Liver (tissue), 3 donors: ENCODE results near the gene LHFPL6.

Experiments
- EGR1 ChIP-seq, 2 donors: IDR thresholded peaks; 2 replicates each; pipeline ENCODE4 v1.6.1; 2016 to 2018; ENCODE audit warnings: antibody characterized with exemption in 2 of 2, low read depth in 2 of 2
- GABPA ChIP-seq, 2 donors: IDR thresholded peaks in 1 of 2; conservative IDR thresholded peaks in 1 of 2; 2 replicates each; pipeline ENCODE4 v1.6.1; 2016; ENCODE audit warnings: antibody characterized with exemption in 2 of 2, mild to moderate bottlenecking in 1 of 2, moderate library complexity in 1 of 2
- HNF4G ChIP-seq: IDR thresholded peaks from 2 replicates; pipeline ENCODE4 v1.6.1; 2016; ENCODE audit warnings: antibody characterized with exemption
- NR2F2 ChIP-seq: IDR thresholded peaks from 2 replicates; pipeline ENCODE4 v1.6.1; 2016; ENCODE audit warnings: antibody characterized with exemption
- RAD21 ChIP-seq, 2 donors: IDR thresholded peaks; 2 replicates each; pipeline ENCODE4 v1.6.1; 2016; ENCODE audit warnings: antibody characterized with exemption in 2 of 2, mild to moderate bottlenecking in 2 of 2
- SP1 ChIP-seq: IDR thresholded peaks from 2 replicates; pipeline ENCODE4 v1.6.1; 2018; ENCODE audit warnings: antibody characterized with exemption, mild to moderate bottlenecking
- TAF1 ChIP-seq: conservative IDR thresholded peaks from 2 replicates; pipeline ENCODE4 v1.6.1; 2016; ENCODE audit warnings: antibody characterized with exemption, mild to moderate bottlenecking
- YY1 ChIP-seq: IDR thresholded peaks from 2 replicates; pipeline ENCODE4 v1.6.1; 2016; ENCODE audit warnings: antibody characterized with exemption, mild to moderate bottlenecking
- TF ChIP-seq, protein P1 (sequence below): fragments of 150-350 bp; IDR thresholded peaks from 2 replicates; pipeline ENCODE4 v1.5.1; 2017; ENCODE audit warnings: improper control_type of control experiment, low read depth, low read length; ENCODE audit not compliant: missing input control
- TF ChIP-seq, protein P2 (sequence below): IDR thresholded peaks from 2 replicates; pipeline ENCODE4 v1.6.1; 2016; ENCODE audit warnings: antibody characterized with exemption
- TF ChIP-seq, protein P3 (sequence below): IDR thresholded peaks from 2 replicates; pipeline ENCODE4 v1.6.1; 2016; ENCODE audit warnings: antibody characterized with exemption
- TF ChIP-seq, protein P4 (sequence below): IDR thresholded peaks from 2 replicates; pipeline ENCODE4 v1.6.1; 2016; ENCODE audit warnings: antibody characterized with exemption
- TF ChIP-seq, protein P5 (sequence below): IDR thresholded peaks from 2 replicates; pipeline ENCODE4 v1.6.1; 2016; ENCODE audit warnings: antibody characterized with exemption, mild to moderate bottlenecking
- donor health status: healthy.
- donor health status: healthy.

DNA sequence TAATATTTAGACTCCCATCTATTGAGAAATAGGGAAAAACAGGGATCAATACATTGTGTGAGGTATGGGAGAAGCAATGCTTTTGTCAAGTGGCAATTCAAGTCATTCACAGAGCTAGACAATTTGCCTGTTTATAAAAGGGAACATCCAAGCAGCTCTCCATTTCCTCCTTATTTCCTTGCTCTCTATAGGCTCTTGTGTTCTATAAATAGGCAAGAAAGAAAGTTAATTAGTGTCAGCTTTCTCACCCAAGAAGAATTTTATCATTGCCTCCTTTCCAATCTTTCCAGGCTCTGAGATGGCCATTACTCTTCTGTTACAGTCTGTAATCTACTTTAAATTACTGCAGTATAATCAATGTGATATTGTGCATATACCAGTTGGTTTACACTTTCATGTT, 199.9 kb downstream of the LHFPL6 start:
- no peak for TF ChIP-seq TAF1
- TF ChIP-seq, protein P1, sequence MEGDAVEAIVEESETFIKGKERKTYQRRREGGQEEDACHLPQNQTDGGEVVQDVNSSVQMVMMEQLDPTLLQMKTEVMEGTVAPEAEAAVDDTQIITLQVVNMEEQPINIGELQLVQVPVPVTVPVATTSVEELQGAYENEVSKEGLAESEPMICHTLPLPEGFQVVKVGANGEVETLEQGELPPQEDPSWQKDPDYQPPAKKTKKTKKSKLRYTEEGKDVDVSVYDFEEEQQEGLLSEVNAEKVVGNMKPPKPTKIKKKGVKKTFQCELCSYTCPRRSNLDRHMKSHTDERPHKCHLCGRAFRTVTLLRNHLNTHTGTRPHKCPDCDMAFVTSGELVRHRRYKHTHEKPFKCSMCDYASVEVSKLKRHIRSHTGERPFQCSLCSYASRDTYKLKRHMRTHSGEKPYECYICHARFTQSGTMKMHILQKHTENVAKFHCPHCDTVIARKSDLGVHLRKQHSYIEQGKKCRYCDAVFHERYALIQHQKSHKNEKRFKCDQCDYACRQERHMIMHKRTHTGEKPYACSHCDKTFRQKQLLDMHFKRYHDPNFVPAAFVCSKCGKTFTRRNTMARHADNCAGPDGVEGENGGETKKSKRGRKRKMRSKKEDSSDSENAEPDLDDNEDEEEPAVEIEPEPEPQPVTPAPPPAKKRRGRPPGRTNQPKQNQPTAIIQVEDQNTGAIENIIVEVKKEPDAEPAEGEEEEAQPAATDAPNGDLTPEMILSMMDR = no peak
- TF ChIP-seq GABPA (IDR thresholded peaks at IDR 0.05 in 1 of 2, conservative IDR thresholded peaks at IDR 0.05 in 1 of 2) = no peak
- TF ChIP-seq RAD21 (IDR thresholded peaks at IDR 0.05) = no peak
- TF ChIP-seq, protein P2, sequence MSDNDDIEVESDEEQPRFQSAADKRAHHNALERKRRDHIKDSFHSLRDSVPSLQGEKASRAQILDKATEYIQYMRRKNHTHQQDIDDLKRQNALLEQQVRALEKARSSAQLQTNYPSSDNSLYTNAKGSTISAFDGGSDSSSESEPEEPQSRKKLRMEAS = no peak
- TF ChIP-seq, protein P3, sequence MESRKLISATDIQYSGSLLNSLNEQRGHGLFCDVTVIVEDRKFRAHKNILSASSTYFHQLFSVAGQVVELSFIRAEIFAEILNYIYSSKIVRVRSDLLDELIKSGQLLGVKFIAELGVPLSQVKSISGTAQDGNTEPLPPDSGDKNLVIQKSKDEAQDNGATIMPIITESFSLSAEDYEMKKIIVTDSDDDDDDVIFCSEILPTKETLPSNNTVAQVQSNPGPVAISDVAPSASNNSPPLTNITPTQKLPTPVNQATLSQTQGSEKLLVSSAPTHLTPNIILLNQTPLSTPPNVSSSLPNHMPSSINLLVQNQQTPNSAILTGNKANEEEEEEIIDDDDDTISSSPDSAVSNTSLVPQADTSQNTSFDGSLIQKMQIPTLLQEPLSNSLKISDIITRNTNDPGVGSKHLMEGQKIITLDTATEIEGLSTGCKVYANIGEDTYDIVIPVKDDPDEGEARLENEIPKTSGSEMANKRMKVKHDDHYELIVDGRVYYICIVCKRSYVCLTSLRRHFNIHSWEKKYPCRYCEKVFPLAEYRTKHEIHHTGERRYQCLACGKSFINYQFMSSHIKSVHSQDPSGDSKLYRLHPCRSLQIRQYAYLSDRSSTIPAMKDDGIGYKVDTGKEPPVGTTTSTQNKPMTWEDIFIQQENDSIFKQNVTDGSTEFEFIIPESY = no peak
- TF ChIP-seq SP1 = no peak
- no peak for TF ChIP-seq YY1
- TF ChIP-seq HNF4G = no peak
- TF ChIP-seq, protein P4, sequence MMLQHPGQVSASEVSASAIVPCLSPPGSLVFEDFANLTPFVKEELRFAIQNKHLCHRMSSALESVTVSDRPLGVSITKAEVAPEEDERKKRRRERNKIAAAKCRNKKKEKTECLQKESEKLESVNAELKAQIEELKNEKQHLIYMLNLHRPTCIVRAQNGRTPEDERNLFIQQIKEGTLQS = no peak
- no peak for TF ChIP-seq NR2F2
- TF ChIP-seq, protein P5, sequence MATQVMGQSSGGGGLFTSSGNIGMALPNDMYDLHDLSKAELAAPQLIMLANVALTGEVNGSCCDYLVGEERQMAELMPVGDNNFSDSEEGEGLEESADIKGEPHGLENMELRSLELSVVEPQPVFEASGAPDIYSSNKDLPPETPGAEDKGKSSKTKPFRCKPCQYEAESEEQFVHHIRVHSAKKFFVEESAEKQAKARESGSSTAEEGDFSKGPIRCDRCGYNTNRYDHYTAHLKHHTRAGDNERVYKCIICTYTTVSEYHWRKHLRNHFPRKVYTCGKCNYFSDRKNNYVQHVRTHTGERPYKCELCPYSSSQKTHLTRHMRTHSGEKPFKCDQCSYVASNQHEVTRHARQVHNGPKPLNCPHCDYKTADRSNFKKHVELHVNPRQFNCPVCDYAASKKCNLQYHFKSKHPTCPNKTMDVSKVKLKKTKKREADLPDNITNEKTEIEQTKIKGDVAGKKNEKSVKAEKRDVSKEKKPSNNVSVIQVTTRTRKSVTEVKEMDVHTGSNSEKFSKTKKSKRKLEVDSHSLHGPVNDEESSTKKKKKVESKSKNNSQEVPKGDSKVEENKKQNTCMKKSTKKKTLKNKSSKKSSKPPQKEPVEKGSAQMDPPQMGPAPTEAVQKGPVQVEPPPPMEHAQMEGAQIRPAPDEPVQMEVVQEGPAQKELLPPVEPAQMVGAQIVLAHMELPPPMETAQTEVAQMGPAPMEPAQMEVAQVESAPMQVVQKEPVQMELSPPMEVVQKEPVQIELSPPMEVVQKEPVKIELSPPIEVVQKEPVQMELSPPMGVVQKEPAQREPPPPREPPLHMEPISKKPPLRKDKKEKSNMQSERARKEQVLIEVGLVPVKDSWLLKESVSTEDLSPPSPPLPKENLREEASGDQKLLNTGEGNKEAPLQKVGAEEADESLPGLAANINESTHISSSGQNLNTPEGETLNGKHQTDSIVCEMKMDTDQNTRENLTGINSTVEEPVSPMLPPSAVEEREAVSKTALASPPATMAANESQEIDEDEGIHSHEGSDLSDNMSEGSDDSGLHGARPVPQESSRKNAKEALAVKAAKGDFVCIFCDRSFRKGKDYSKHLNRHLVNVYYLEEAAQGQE = no peak
- TF ChIP-seq EGR1 (IDR thresholded peaks at IDR 0.05; ENCODE audit: low read depth in 2 of 2) = no peak
